ENCODE data around the gene GGA2.

DNA sequence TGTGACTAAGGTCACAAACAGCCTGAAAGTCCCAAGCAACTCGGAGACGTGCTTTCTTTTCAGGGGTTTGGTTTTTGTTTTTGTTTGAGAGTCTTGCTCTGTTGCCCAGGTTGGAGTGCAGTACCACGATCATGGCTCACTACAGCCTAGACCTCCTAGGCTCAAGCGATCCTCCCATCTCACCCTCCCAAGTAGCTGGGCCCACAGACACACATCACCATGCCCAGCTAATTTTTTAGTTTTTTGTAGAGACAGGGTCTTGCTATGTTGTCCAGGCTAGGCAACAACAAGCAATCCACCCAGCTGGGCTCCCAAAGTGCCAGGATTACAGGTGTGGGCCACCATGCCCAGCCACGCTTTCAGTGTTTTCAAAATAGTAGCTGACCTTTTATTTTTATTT is 19.8 kb upstream of the GGA2 start:
- TF ChIP-seq, protein P1, sequence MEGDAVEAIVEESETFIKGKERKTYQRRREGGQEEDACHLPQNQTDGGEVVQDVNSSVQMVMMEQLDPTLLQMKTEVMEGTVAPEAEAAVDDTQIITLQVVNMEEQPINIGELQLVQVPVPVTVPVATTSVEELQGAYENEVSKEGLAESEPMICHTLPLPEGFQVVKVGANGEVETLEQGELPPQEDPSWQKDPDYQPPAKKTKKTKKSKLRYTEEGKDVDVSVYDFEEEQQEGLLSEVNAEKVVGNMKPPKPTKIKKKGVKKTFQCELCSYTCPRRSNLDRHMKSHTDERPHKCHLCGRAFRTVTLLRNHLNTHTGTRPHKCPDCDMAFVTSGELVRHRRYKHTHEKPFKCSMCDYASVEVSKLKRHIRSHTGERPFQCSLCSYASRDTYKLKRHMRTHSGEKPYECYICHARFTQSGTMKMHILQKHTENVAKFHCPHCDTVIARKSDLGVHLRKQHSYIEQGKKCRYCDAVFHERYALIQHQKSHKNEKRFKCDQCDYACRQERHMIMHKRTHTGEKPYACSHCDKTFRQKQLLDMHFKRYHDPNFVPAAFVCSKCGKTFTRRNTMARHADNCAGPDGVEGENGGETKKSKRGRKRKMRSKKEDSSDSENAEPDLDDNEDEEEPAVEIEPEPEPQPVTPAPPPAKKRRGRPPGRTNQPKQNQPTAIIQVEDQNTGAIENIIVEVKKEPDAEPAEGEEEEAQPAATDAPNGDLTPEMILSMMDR (IDR thresholded peaks at IDR 0.05), result no peak
- no peak for TF ChIP-seq POLR2A (IDR thresholded peaks at IDR 0.05)
- TF ChIP-seq POLR2AphosphoS5 (IDR thresholded peaks at IDR 0.05), result no peak

All from breast epithelium (tissue), 3 donors.